HG02970 (cell line): ENCODE results near the gene NUP98.
"Not testable (repeated sequence)": the region's sequence is repeated elsewhere in the genome, so short reads cannot be mapped to it uniquely, and the experiment has no call there.

Source experiments
- ATAC-seq: cut with Tn5 transposase; IDR thresholded peaks from one replicate; pipeline ENCODE4 v1.9.1; 2021; ENCODE audit warnings: mild to moderate bottlenecking, moderate library complexity, moderate number of reproducible peaks; ENCODE audit not compliant: unreplicated experiment, low FRiP score

Gene NUP98

DNA sequence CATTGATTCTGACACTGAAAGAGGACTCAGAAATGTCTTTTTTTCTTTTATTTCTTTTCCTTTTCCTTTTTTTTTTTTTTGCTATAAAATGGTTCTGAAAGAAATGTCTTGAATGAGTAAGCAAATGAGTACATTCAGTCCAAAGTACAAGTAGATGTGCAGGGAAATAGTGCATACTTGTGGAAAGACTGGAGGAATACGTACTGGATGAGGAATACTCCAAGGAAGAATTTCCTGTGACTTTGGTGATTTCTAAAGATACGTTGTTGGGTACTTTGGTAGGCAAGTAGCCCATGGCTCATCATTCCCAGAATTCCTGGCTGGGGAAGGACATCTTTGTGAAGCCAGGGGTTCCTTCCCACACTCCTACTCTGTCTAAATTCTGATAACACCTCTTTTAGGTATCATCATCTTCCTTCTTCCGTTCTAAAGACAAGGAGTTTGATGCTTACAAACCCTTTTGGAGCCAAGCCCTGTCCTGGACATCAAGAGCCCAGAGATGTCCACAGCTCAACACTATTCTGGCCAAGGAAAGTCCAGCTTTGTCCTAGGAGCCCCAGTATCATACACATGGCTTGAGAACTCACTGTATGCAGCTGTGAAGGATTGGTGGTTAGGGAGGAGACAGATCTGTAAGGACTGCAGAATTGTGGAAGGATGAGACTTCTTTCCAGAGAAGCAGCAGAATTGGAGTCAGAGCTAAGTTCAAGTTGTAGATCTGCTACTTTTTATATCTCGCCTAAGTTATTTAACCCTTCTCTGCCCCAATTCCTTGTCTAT, 4.8 kb upstream of the NUP98 start:
- no peak for ATAC-seq

- ATAC-seq, result no peak
Measured at GRCh38 chr11:3799873-3800272, 2.5 kb upstream of the NUP98 start.

DNA sequence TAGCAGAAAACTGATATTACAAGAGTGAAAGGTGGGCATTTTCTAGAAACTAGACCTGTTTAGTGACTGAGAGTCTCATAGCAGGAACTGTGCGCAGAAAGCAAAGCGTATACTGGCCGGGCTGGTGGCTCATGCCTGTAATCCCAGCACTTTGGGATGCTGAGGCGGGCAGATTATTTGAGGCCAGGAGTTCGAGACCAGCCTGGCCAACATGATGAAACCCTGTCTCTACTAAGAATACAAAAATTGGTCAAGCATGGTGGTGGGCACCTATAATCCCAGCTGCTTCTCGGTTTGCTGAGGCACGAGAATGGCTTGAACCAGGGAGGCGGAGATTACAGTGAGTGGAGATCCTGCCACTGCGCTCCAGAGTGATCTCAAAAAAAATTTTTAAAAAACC, 1.8 kb upstream of the NUP98 start:
- no peak for ATAC-seq

DNA sequence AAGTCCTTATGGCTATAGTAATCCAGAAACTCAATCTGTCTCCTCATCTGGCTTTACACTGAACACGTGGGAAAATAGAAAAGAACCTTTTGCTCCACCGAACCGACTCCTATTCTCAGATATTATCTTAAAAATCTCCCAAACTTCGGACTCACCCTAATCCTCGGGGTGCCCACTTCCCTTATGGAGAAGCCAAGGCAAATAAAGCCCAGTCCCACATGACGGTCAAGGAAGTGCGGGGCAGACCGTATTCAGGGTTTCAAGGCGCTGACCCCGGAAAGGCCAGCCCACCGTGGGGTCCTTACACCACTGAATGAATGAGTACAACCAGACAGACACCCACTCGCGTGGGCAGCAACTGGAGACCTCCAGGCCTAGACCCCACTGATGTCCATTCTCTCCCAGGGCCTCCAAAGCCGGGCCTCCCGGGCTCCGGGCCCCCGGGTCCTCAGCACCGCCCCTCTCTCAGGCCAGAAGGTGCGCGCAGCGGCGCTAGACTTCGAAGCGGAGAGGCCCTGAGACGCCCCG, 489 bp downstream of the NUP98 start:
- no peak for ATAC-seq

DNA sequence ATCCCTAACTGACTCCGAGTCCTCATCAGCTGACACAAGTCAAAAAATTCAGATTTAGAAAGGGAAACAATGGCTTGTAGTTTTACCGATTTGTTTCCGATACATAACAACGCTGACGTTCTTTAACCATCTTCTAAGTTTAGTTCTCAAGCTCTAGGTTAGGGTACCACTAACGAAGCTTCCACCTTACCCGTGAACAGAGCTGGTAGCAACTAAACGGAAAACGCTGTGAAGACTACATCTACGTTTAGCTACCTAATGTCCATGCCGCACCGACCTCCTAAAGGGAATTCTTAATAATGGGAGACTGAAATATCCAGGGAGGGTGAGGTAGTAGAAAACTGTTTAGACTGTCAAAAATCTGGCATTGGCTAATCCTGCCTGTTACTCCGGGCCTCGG, 1.0 kb downstream of the NUP98 start:
- ATAC-seq, result no peak

GRCh38 chr11:3796002-3796311, 1.4 kb downstream of the NUP98 start:
- ATAC-seq, result no peak

GRCh38 chr11:3795131-3796001, 2.0 kb downstream of the NUP98 start:
- ATAC-seq, result no peak

GRCh38 chr11:3794387-3794786, 3.0 kb downstream of the NUP98 start:
- ATAC-seq, result not testable (repeated sequence)

DNA sequence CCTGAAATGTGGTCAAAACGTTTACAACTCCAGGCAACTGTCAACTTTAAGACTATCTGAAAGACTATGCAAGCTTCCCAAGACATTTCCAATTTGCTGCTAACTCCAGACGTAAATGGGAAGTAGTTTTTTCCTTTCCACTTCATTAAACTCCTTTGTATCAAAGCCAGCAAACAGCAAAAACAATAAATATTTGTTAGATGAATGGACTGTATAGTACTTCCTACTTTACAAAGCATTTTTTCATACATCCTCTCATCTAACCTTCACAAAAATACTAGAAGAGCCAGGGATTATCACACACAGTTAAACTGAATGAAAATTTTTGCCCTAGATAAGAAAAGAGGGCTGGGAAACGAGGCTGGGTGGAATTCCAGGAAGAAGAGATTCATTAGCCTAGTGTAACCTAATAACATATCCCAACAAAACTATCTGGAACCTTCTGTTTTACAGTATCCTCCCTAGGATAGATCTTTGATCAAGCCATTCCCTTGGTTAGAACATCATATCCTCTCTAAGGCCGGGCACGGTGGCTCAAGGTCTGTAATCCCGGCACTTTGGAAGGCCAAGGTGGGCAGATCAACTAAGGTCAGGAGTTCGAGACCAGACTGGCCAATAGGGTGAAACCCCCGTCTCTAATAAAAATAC, 10.4 kb downstream of the NUP98 start:
- no peak for ATAC-seq

GRCh38 chr11:3783611-3784010, 13.7 kb downstream of the NUP98 start:
- no peak for ATAC-seq

- ATAC-seq, result no peak
Measured at GRCh38 chr11:3782963-3783362, 14.4 kb downstream of the NUP98 start.

DNA sequence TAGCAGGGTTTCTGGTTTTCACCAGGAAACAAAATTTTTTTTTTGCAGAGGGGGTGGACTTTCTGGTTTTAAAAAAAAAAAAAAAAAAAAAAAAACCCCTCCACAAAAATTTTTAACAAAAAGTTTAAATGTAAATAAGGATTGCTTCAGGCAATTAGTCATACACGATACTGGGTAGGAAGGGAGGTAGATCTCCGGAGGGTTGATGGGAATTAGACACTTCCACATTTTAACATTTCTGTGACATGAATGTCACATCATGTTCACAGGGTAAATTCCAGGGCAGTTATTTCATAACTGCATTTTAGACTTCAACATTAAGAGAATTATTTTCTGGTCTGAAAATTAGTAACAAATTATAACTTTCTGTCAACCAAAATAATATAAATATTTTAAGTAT, 15.9 kb downstream of the NUP98 start:
- no peak for ATAC-seq

DNA sequence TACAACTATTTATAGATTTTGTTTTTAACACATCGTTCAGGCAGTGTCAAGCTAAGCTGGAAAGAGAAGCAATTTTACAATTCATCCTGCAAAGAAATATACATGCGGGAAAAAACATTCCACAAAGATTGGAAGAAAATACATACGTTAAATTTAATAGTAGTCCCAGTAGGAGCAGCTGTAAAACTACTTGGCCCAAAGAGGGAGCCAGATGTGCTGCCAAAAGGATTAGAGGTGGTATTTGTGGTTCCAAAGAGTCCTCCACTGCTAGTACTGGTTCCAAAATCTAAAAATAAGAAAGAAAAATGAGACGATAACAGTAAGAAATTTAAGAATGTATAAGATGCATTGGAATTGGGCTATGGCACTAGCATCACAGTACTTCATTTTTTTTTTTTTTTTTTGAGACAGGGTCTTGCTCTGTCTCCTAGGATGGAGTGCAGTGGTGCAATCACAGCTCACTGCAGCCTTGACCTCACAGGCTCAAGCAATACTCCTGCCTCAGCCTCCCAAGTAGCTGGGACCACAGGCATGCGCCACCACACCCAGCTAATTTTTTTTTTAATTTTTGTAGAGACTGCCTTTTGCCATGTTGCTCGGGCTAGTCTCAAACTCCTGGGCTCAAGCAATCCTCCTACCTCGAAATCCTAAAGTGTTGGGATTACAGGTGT, 21.5 kb downstream of the NUP98 start:
- no peak for ATAC-seq

DNA sequence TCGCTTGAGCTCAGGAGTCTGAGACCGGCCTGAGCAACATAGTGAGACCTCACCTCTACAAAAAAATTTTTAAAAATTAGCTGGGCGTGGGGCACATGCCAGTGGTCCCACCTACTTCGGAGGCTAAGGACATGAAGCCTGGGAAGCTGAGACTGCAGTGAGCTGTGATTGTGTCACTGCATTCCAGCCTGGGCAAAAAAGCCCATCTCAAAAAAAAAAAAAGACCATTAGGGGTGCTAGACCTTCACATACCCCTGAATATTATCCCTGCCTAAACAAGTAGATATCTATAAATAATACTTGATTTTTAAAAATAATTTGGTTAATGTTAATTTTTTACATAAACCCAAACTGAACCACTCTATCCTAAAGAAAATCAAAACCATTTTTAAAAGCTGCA, 24.2 kb downstream of the NUP98 start:
- no peak for ATAC-seq

DNA sequence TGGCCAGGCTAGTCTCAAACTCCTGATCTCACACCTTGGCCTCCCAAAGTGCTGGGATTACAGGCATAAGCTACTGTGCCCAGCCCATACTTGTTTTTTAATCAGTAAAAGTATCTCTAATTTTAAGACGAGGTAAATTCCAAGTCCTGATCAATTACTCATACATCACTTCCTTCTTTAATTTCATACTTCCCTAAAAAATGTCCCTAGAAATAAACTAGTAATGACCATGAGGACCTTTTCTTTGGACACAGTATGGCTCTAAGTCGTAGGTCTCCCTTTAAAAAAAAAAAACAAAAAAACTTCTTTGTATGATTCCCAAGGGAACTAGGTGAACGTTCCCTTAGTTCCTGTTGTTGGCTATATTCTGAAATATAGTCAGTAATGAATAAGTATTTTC, 29.8 kb downstream of the NUP98 start:
- ATAC-seq, result no peak

DNA sequence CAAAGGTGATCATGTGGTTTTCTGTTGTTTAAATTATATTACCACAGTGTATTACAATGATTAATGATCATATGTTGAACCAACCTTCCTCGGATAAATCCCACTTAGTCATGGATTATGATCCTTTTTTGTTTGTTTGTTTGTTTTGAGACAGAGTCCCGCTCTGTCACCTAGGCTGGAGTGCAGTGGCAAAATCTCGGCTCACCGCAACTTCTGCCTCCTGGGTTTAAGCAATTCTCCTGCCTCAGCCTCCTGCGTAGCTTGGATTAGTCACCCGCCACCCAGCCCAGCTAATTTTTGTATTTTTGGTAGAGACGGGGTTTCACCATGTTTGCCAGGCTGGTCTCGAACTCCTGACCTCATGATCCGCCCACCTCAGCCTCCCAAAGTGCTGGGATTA, 30.5 kb downstream of the NUP98 start:
- not testable (repeated sequence) for ATAC-seq

DNA sequence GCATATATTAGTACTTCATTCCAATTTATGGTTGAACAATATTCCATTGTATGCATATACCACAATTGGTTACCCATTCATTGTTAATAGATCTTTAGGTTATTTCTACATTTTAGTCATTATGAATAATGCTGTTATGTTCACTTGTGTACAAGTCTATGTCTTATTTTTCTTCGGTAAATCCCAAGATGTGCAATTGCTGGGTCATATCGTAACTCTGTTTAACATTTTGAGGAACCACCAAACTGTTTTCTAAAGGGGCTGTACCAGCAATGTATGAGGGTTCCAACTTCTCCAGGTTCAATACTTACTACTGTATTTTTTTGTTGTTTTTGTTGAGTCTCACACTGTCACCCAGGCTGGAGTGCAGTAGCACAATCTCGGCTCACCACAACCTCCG, 33.1 kb downstream of the NUP98 start:
- ATAC-seq, result no peak

DNA sequence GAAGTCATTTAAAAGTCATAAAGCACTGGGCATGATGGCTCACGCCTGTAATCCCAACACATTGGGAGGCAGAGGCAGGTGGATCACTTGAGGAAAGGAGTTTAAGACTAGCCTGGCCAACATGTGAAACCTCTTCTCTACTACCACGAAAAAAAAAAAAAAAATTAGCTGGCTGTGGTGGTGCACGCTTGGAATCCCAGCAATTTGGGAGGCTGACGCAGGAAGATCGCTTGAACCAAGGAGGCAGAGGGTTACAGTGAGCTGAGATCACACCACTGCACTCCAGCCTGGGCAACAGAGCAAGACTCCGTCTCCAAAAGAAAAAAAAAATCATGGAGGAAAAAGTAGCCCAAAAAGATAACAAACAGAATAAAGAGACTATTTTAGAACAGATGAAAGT, 42.2 kb downstream of the NUP98 start:
- ATAC-seq, result no peak

DNA sequence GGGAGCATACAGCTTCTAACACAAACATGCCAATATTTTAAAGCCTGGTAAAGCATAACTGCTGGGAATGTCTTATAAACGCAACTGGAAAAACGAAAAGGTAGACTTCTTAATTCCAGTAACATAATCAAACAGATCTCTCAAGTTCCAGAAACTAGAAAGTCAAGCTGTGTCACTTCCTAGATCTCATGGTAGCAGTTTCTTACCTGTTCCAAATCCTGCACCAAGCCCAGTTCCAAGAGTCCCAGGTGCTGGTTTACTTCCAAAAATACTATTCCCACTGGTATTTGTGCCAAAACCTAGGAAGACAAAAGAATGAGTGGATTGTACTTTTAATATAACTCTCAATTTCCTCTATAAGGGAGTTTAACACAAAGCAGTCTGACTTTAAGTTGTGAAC, 44.2 kb downstream of the NUP98 start:
- no peak for ATAC-seq

DNA sequence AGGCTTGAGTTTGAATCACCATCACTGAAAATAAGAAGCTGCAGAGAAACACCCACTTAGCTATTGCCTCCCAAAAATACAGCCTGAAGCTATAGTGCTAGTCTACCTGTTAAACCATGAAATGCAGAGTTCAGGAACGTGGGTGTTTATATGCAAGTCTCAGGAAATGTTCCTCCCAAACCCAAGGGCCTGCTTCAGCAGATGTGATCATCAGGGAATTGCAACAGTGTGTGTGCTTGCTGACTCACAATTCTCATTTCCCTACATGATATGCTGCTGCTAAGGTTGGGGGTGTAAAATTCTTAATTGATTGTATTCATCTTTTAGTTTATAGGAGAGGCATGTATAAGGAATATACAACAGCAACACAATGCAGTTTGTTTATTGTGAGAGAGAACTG, 49.6 kb downstream of the NUP98 start:
- ATAC-seq, result no peak

DNA sequence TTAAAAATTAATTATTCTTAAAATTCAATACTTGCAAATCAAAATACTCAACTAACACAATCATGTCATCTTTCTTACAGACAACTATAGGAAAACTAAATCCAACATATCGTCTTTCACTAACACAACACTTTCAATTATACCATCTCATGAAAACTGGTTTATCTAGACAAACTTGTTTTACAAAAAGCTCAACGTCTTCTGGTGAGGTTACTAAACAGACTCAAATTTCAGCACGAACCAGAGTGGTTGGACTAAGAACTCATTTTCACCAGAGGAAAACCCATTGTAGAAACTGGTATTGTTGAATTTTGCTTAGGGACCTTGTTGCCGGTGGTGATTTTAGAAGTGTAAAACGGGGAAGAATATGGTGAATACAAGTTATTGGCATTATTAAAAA, 52.2 kb downstream of the NUP98 start:
- ATAC-seq, result no peak
